ENCODE data around the gene PDLIM7. TPM values are rescaled to one million over a fixed set of nuclear protein-coding genes. Genes with fewer than 3 reads are reported as not detected.
A peak's percentile ranks its signal among the peaks of the same experiment; 100 is the strongest.

PDLIM7 gene
- total and polyA plus RNA-seq, 2 of the 4 experiments (the other 2 are of a cell fraction), result 70.4 to 534 TPM

- H3K9me3 ChIP-seq (ENCODE audit: control insufficient read depth, insufficient read depth, low read length), result no peaks in the 10 kb centered on the region
- H4K5ac ChIP-seq (ENCODE audit: low read depth, low read length), result no peak overlapping the region
- H2AK5ac ChIP-seq (ENCODE audit: low read depth, low read length), result no peak overlapping the region
- intact Hi-C loops (cut with micrococcal nuclease) (no loop called here), dilution Hi-C loops (cut with HindIII; ENCODE audit: low sequenced_read_pairs, unreplicated experiment) (no loop called here), in situ Hi-C loops (cut with MboI; ENCODE audit: low sequenced_read_pairs) (no loop called here)
- H3K4me2 ChIP-seq (ENCODE audit: low read depth, low read length), result no peak overlapping the region
- H3K14ac ChIP-seq (replicated peaks; ENCODE audit: low read depth, low read length), result no peak overlapping the region
- no peak overlapping the region for H4K8ac ChIP-seq (ENCODE audit: low read depth in 2 of 2, low read length in 2 of 2)
- H2BK15ac ChIP-seq (ENCODE audit: low read depth, low read length), result no peak overlapping the region
- ChIA-PET CTCF (interaction anchor here (1.5 kb wide), 1 partner anchor 13 kb away, joined by 3 read pairs; no protein-coding TSS in a partner anchor), POLR2A (ENCODE audit: unreplicated experiment) (no interaction called here)
- no peak overlapping the region for H4K91ac ChIP-seq (ENCODE audit: insufficient read depth, low read depth, low read length)
- H3K23ac ChIP-seq (ENCODE audit: low read depth, low read length), result no peak overlapping the region
- TF ChIP-seq ELK1 (IDR thresholded peaks at IDR 0.05; ENCODE audit: borderline replicate concordance, low read depth, low read length), result no peak
- TF ChIP-seq MXI1 (IDR thresholded peaks at IDR 0.05; ENCODE audit: borderline replicate concordance, low read depth, low read length), result no peak
- no peak for TF ChIP-seq RCOR1 (IDR thresholded peaks at IDR 0.05; ENCODE audit: insufficient replicate concordance, low read length)
- TF ChIP-seq BHLHE40 (IDR thresholded peaks at IDR 0.05; ENCODE audit: low read depth, low read length), result no peak
- no peak for TF ChIP-seq MAZ (IDR thresholded peaks at IDR 0.05; ENCODE audit: borderline replicate concordance, low read depth, low read length)
- no peak for TF ChIP-seq NFE2L2 (IDR thresholded peaks at IDR 0.05; ENCODE audit: low read depth, low read length)
- TF ChIP-seq FOS (IDR thresholded peaks at IDR 0.05; ENCODE audit: low read depth, low read length), result no peak
- TF ChIP-seq MAFK (IDR thresholded peaks at IDR 0.05; ENCODE audit: low read depth, low read length), result no peak
- TF ChIP-seq USF2 (IDR thresholded peaks at IDR 0.05; ENCODE audit: low read depth, low read length), result no peak
- no peak for TF ChIP-seq POLR2A (IDR thresholded peaks at IDR 0.05; ENCODE audit: low read depth, low read length)
- no peak overlapping the region for H3K27ac ChIP-seq (ENCODE audit: insufficient read depth, low read length)
- BruUV-seq (replicated peaks), result no TSS peak
- H2BK20ac ChIP-seq (ENCODE audit: low read depth, low read length), result no peak overlapping the region
- H2BK5ac ChIP-seq (ENCODE audit: low read depth, low read length, poor library complexity, severe bottlenecking), result no peak overlapping the region
- H3K56ac ChIP-seq (ENCODE audit: extremely low read depth, insufficient read depth, low read length), result no peak overlapping the region
- H3K27me3 ChIP-seq (ENCODE audit: control insufficient read depth, insufficient read depth, low read length), result no peaks in the 10 kb centered on the region
- WGBS, 2 experiments (ENCODE audit: extremely low coverage in 2 of 2, insufficient read length in 1 of 2), result 92% methylated on average over 15 of the region's 24 CpGs; no CpG with 5 or more reads in 1 of the 2 experiments
- H3K4me1 ChIP-seq (ENCODE audit: control insufficient read depth, insufficient read depth, low read length), result no peaks in the 10 kb centered on the region
- no peaks in the 10 kb centered on the region for H3K79me1 ChIP-seq (ENCODE audit: low read depth in 1 of 2, low read length in 2 of 2)
- peaks cover 24% of the 10 kb centered on the region; the same call in 1 of the 2 replicates for H3K36me3 ChIP-seq (ENCODE audit: control insufficient read depth, insufficient read depth, low read length)
- H3K4me3 ChIP-seq (ENCODE audit: insufficient read depth, low read depth, low read length), result no peak overlapping the region
- no peak overlapping the region for H3K18ac ChIP-seq (ENCODE audit: low read depth, low read length)
- peak overlapping the region; percentile 31 for H2AK9ac ChIP-seq (replicated peaks; ENCODE audit: low read depth, low read length, poor library complexity)
- H4K20me1 ChIP-seq (ENCODE audit: insufficient read depth, low read length), result peaks cover 4% of the 10 kb centered on the region; the same call in 1 of the 2 replicates
- ATAC-seq (ENCODE audit: low read depth), result no peak
- H3K9ac ChIP-seq (ENCODE audit: low read depth, low read length), result no peak overlapping the region
- no peak overlapping the region for H3K4ac ChIP-seq (ENCODE audit: low read depth, low read length)
- no peak overlapping the region for H2BK120ac ChIP-seq (ENCODE audit: low read depth, low read length)
- H3K9me1 ChIP-seq (ENCODE audit: insufficient read depth, low read length), result peaks cover 6% of the 10 kb centered on the region; the same call in 1 of the 2 replicates
- H2AFZ ChIP-seq (replicated peaks; ENCODE audit: low read length, poor library complexity), result peak overlapping the region; percentile 39
- DNase-seq, result no peak
Observed at GRCh38 chr5:177440211-177440989, 57.0 kb downstream of the PDLIM7 start.

All from IMR-90 (cell line).